ENCODE data around the gene GRAMD1A.

GRCh38 chr19:35070471-35070870 lies 70.3 kb downstream of the GRAMD1A start:
- TF ChIP-seq, protein P1, sequence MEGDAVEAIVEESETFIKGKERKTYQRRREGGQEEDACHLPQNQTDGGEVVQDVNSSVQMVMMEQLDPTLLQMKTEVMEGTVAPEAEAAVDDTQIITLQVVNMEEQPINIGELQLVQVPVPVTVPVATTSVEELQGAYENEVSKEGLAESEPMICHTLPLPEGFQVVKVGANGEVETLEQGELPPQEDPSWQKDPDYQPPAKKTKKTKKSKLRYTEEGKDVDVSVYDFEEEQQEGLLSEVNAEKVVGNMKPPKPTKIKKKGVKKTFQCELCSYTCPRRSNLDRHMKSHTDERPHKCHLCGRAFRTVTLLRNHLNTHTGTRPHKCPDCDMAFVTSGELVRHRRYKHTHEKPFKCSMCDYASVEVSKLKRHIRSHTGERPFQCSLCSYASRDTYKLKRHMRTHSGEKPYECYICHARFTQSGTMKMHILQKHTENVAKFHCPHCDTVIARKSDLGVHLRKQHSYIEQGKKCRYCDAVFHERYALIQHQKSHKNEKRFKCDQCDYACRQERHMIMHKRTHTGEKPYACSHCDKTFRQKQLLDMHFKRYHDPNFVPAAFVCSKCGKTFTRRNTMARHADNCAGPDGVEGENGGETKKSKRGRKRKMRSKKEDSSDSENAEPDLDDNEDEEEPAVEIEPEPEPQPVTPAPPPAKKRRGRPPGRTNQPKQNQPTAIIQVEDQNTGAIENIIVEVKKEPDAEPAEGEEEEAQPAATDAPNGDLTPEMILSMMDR (conservative IDR thresholded peaks at IDR 0.05; ENCODE audit: low read depth, low read length), result no peak
- no peak for TF ChIP-seq EZH2 (IDR thresholded peaks at IDR 0.05; ENCODE audit: low read length, unreplicated experiment)
